WERI-Rb-1 (cell line): ENCODE results near the gene WWOX.

ENCODE experiments used
- DNase-seq: peaks from one replicate; pipeline ENCODE4 v3.0.0-alpha.2; 2020
- H3K27ac ChIP-seq: fragments of 250-450 bp; sonication (Bioruptor Pico); 2 replicates; pipeline ENCODE4 v1.5.1; 2020; ENCODE audit warnings: mild to moderate bottlenecking, moderate library complexity
- H3K27me3 ChIP-seq: fragments of 250-450 bp; sonication (Bioruptor Pico); 2 replicates; pipeline ENCODE4 v1.5.1; 2021; ENCODE audit warnings: mild to moderate bottlenecking, low read depth, moderate library complexity; ENCODE audit not compliant: insufficient read depth, severe bottlenecking
- H3K36me3 ChIP-seq: fragments of 250-450 bp; sonication (Bioruptor Pico); 2 replicates; pipeline ENCODE4 v1.5.1; 2020; ENCODE audit warnings: mild to moderate bottlenecking, moderate library complexity
- H3K4me3 ChIP-seq: 2 replicates; pipeline ENCODE4 v1.5.1; 2011; ENCODE audit warnings: low read depth, mild to moderate bottlenecking, control low read depth, low read length
- H3K9me3 ChIP-seq: fragments of 250-450 bp; sonication (Bioruptor Pico); 2 replicates; pipeline ENCODE4 v1.5.1; 2021; ENCODE audit warnings: mild to moderate bottlenecking, moderate library complexity; ENCODE audit not compliant: severe bottlenecking
- CTCF ChIP-seq: IDR thresholded peaks from 2 replicates; pipeline ENCODE4 v1.5.1; 2011; ENCODE audit warnings: low read depth, mild to moderate bottlenecking, control low read depth, inconsistent platforms, low read length

WWOX gene

DNA sequence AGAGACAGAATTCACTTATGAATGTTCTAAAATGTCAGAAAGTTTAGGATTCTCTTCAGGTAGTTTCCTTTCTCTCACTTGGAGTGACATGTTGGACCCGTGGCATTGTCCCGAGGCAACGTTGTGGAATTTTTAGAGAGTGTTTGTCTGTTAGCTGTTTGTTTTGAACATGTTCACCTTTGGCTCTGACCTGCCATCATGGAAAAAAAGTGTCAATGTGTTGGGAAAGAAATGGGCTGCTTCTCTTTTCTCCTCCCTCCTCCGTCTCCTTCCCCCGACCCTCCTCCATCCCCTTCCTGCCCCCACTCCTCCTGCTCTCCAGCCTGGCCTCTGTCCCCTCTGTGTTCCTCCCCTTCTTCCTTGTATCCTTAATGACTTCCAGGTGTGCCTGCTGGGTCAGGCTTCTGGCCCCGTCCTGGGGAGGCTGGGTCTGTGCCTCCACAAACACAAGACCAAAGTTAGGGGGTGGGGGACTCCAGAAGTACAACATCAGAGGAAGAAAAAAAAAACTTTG is 1038.0 kb downstream of the WWOX start:
- DNase-seq = no peak
- Histone ChIP-seq H3K27me3 (no peaks in the 10 kb centered on the region), H3K9me3 (no peaks in the 10 kb centered on the region), H3K4me3 (no peak overlapping the region), H3K36me3 (no peaks in the 10 kb centered on the region), H3K27ac (no peak overlapping the region)
- no peak for TF ChIP-seq CTCF

DNA sequence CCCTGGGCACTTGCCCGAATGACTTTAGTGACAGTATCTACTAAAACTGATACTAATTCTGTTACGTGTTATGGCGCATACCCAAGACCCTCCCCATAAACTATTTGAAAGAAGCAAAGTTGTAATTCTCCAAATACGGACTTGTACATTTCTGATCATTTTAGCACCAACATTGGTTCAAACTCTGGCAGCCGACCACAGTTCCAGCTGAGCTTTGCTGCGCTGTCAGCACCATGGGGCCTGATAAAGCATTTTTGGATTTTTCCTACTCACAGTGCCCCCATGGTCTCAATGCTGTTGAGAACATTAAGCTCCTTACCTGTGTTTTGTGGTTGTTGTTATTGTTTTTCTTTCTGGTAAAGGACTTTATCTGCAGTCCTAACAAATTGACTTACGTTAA is 1040.3 kb downstream of the WWOX start:
- no peak for TF ChIP-seq CTCF
- DNase-seq = no peak
- Histone ChIP-seq H3K27ac (no peak overlapping the region), H3K36me3 (no peaks in the 10 kb centered on the region), H3K27me3 (no peaks in the 10 kb centered on the region), H3K4me3 (no peak overlapping the region), H3K9me3 (no peaks in the 10 kb centered on the region)

DNA sequence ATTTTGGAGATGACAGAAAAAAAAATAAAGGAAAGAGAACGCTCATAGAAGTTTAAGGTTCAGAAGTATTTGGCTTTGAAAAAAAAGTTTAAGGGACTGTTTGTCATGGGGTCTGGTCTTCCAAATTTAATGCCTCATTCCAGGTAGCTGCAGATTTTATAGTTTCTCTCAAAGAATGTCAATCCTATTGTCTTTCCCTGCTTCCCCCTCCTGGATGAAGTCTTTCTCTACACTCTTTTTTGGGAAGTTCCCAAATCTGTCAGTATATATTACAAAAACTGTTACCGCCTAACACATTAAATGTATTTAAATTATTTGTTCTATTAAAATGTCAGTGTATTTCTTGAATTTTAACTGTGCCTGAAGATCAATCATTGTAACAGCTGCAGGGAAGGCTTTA is 1043.6 kb downstream of the WWOX start:
- H3K4me3 ChIP-seq = no peak overlapping the region
- H3K27ac ChIP-seq = no peak overlapping the region
- H3K36me3 ChIP-seq = no peaks in the 10 kb centered on the region
- no peak for TF ChIP-seq CTCF
- DNase-seq = no peak
- H3K27me3 ChIP-seq = no peaks in the 10 kb centered on the region
- H3K9me3 ChIP-seq = no peaks in the 10 kb centered on the region

GRCh38 chr16:79150151-79150550 is 1050.7 kb downstream of the WWOX start:
- no peaks in the 10 kb centered on the region for H3K9me3 ChIP-seq
- H3K4me3 ChIP-seq = no peak overlapping the region
- H3K36me3 ChIP-seq = no peaks in the 10 kb centered on the region

GRCh38 chr16:79150632-79151310 is 1051.3 kb downstream of the WWOX start:
- no peak for DNase-seq
- Histone ChIP-seq H3K36me3 (no peaks in the 10 kb centered on the region), H3K4me3 (no peak overlapping the region), H3K27ac (no peak overlapping the region), H3K27me3 (no peaks in the 10 kb centered on the region), H3K9me3 (no peaks in the 10 kb centered on the region)
- no peak for TF ChIP-seq CTCF

More at GRCh38 chr16:79150151-79150550, 1050.7 kb downstream of the WWOX start:
- Histone ChIP-seq H3K27me3 (no peaks in the 10 kb centered on the region), H3K27ac (no peak overlapping the region)
- DNase-seq = no peak
- TF ChIP-seq CTCF = no peak

- Histone ChIP-seq H3K36me3 (no peaks in the 10 kb centered on the region), H3K4me3 (no peak overlapping the region), H3K27me3 (no peaks in the 10 kb centered on the region), H3K9me3 (no peaks in the 10 kb centered on the region), H3K27ac (no peak overlapping the region)
- DNase-seq = no peak
- no peak for TF ChIP-seq CTCF
Measured at GRCh38 chr16:79154086-79154485, 1054.6 kb downstream of the WWOX start.
